SK-N-SH treated with all-trans-retinoic acid at 6 μM for 48 hours (cell line): ENCODE results near the gene RPS24.

Source experiments
- ATAC-seq: fragments of 200-7000 bp; cut with Tn5 transposase; 3 replicates; pipeline ENCODE4 v1.9.1; 2020; ENCODE audit warnings: mild to moderate bottlenecking, moderate library complexity
- ARNTL ChIP-seq: fragments of 450-650 bp; formaldehyde crosslinking; IDR thresholded peaks from 2 replicates; pipeline ENCODE4 v1.5.0; 2020; ENCODE audit warnings: low read depth, mild to moderate bottlenecking, moderate library complexity, borderline replicate concordance
- BACH2 ChIP-seq: fragments of 250-450 bp; sonication (Bioruptor Pico); IDR thresholded peaks from 2 replicates; pipeline ENCODE4 v1.9.0; 2021; ENCODE audit warnings: mild to moderate bottlenecking, borderline replicate concordance
- CSDC2 ChIP-seq: fragments of 250-450 bp; sonication (Bioruptor Pico); IDR thresholded peaks from 2 replicates; pipeline ENCODE4 v1.5.0; 2020; ENCODE audit warnings: mild to moderate bottlenecking, moderate library complexity
- ESRRG ChIP-seq: fragments of 250-450 bp; sonication (Bioruptor Pico); IDR thresholded peaks from 2 replicates; pipeline ENCODE4 v1.6.1; 2021; ENCODE audit warnings: mild to moderate bottlenecking
- GLIS3 ChIP-seq: fragments of 250-450 bp; sonication (Bioruptor Pico); IDR thresholded peaks from 2 replicates; pipeline ENCODE4 v1.5.0; 2020; ENCODE audit warnings: mild to moderate bottlenecking, moderate library complexity
- ISL1 ChIP-seq: fragments of 250-450 bp; sonication (Bioruptor Pico); IDR thresholded peaks from 2 replicates; pipeline ENCODE4 v2.1.2; 2022; ENCODE audit warnings: mild to moderate bottlenecking, moderate library complexity
- OSR1 ChIP-seq: fragments of 250-450 bp; sonication (Bioruptor Pico); IDR thresholded peaks from 2 replicates; pipeline ENCODE4 v1.8.0; 2022; ENCODE audit warnings: moderate library complexity, mild to moderate bottlenecking, inconsistent platforms
- PPARA ChIP-seq: fragments of 250-450 bp; sonication (Bioruptor Pico); IDR thresholded peaks from 2 replicates; pipeline ENCODE4 v1.5.0; 2020; ENCODE audit warnings: mild to moderate bottlenecking, borderline replicate concordance
- RARB ChIP-seq: fragments of 250-450 bp; sonication (Bioruptor Pico); IDR thresholded peaks from 2 replicates; pipeline ENCODE4 v1.8.0; 2021; ENCODE audit warnings: mild to moderate bottlenecking, moderate library complexity
- SNAI2 ChIP-seq: fragments of 250-450 bp; sonication (Bioruptor Pico); IDR thresholded peaks from 2 replicates; pipeline ENCODE4 v1.5.0; 2020; ENCODE audit warnings: mild to moderate bottlenecking, moderate library complexity
- TCF4 ChIP-seq: fragments of 250-450 bp; sonication (Bioruptor Pico); IDR thresholded peaks from 2 replicates; pipeline ENCODE4 v1.8.0; 2021; ENCODE audit warnings: mild to moderate bottlenecking, moderate library complexity, borderline replicate concordance
- ZC3H10 ChIP-seq: fragments of 250-450 bp; sonication (Bioruptor Pico); IDR thresholded peaks from 2 replicates; pipeline ENCODE4 v1.5.1; 2021; ENCODE audit warnings: mild to moderate bottlenecking, moderate library complexity
- ZFP3 ChIP-seq: fragments of 250-450 bp; sonication (Bioruptor Pico); IDR thresholded peaks from 2 replicates; pipeline ENCODE4 v1.5.0; 2020; ENCODE audit warnings: mild to moderate bottlenecking, moderate library complexity
- ZFP30 ChIP-seq: fragments of 450-650 bp; formaldehyde crosslinking; IDR thresholded peaks from 2 replicates; pipeline ENCODE4 v1.5.0; 2022; ENCODE audit warnings: mild to moderate bottlenecking, moderate library complexity
- ZNF565 ChIP-seq: fragments of 450-650 bp; formaldehyde crosslinking; conservative IDR thresholded peaks from 2 replicates; pipeline ENCODE4 v1.5.0; 2020; ENCODE audit warnings: low read depth, mild to moderate bottlenecking, moderate library complexity
- ZNF70 ChIP-seq: fragments of 450-650 bp; formaldehyde crosslinking; IDR thresholded peaks from 2 replicates; pipeline ENCODE4 v1.5.0; 2020; ENCODE audit warnings: mild to moderate bottlenecking, moderate library complexity
- ZNF8 ChIP-seq: fragments of 450-650 bp; formaldehyde crosslinking; IDR thresholded peaks from 2 replicates; pipeline ENCODE4 v1.5.0; 2020; ENCODE audit warnings: mild to moderate bottlenecking, moderate library complexity
- TF ChIP-seq, protein P1 (sequence below): fragments of 250-450 bp; sonication (Bioruptor Pico); IDR thresholded peaks from 2 replicates; pipeline ENCODE4 v1.5.0; 2020; ENCODE audit warnings: mild to moderate bottlenecking, moderate library complexity
- TF ChIP-seq, protein P2 (sequence below): fragments of 250-450 bp; sonication (Bioruptor Pico); IDR thresholded peaks from 2 replicates; pipeline ENCODE4 v1.5.1; 2020; ENCODE audit warnings: low read depth, mild to moderate bottlenecking, moderate library complexity
- TF ChIP-seq, protein P3 (sequence below): fragments of 250-450 bp; sonication (Bioruptor Pico); IDR thresholded peaks from 2 replicates; pipeline ENCODE4 v1.5.1; 2021; ENCODE audit warnings: mild to moderate bottlenecking, moderate library complexity
- TF ChIP-seq, protein P4 (sequence below): fragments of 250-450 bp; sonication (Bioruptor Pico); IDR thresholded peaks from 2 replicates; pipeline ENCODE4 v1.8.0; 2021; ENCODE audit warnings: low read depth, mild to moderate bottlenecking, moderate library complexity, borderline replicate concordance
- TF ChIP-seq, protein P5 (sequence below): fragments of 250-450 bp; sonication (Bioruptor Pico); IDR thresholded peaks from 2 replicates; pipeline ENCODE4 v1.8.0; 2020; ENCODE audit warnings: mild to moderate bottlenecking, moderate library complexity, borderline replicate concordance

The RPS24 gene

DNA sequence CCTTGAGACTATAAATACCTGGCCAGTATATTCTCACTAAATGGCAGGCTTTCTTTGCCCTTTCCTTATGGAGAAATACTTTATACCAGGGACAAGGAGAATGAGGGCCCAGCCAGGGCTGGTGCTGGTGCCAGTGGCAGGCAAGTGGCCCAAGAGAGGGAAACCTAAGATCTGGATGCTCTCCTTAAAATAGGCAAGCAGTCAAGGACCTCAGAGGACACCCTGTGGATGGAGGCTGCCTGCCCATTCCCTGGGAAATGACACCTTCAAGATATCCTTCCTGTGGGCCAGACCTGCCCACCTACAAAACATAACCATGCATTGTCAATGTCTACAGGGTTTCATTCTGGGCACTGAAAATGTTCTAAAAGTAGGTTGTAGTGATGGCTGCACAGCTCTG lies 33.5 kb upstream of the RPS24 start:
- no peak for TF ChIP-seq ZNF70 (CRISPR knock-in tag)
- no peak for TF ChIP-seq OSR1
- no peak for TF ChIP-seq BACH2
- TF ChIP-seq GLIS3, result no peak
- no peak for TF ChIP-seq ZNF565
- no peak for TF ChIP-seq ZC3H10
- TF ChIP-seq RARB (CRISPR knock-in tag), result no peak
- TF ChIP-seq SNAI2 (CRISPR knock-in tag), result no peak
- no peak for TF ChIP-seq ZFP3
- TF ChIP-seq, protein P1, sequence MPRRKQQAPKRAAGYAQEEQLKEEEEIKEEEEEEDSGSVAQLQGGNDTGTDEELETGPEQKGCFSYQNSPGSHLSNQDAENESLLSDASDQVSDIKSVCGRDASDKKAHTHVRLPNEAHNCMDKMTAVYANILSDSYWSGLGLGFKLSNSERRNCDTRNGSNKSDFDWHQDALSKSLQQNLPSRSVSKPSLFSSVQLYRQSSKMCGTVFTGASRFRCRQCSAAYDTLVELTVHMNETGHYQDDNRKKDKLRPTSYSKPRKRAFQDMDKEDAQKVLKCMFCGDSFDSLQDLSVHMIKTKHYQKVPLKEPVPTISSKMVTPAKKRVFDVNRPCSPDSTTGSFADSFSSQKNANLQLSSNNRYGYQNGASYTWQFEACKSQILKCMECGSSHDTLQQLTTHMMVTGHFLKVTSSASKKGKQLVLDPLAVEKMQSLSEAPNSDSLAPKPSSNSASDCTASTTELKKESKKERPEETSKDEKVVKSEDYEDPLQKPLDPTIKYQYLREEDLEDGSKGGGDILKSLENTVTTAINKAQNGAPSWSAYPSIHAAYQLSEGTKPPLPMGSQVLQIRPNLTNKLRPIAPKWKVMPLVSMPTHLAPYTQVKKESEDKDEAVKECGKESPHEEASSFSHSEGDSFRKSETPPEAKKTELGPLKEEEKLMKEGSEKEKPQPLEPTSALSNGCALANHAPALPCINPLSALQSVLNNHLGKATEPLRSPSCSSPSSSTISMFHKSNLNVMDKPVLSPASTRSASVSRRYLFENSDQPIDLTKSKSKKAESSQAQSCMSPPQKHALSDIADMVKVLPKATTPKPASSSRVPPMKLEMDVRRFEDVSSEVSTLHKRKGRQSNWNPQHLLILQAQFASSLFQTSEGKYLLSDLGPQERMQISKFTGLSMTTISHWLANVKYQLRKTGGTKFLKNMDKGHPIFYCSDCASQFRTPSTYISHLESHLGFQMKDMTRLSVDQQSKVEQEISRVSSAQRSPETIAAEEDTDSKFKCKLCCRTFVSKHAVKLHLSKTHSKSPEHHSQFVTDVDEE (CRISPR knock-in tag), result no peak
- TF ChIP-seq CSDC2 (CRISPR knock-in tag), result no peak
- TF ChIP-seq, protein P2, sequence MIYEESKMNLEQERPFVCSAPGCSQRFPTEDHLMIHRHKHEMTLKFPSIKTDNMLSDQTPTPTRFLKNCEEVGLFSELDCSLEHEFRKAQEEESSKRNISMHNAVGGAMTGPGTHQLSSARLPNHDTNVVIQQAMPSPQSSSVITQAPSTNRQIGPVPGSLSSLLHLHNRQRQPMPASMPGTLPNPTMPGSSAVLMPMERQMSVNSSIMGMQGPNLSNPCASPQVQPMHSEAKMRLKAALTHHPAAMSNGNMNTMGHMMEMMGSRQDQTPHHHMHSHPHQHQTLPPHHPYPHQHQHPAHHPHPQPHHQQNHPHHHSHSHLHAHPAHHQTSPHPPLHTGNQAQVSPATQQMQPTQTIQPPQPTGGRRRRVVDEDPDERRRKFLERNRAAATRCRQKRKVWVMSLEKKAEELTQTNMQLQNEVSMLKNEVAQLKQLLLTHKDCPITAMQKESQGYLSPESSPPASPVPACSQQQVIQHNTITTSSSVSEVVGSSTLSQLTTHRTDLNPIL (CRISPR knock-in tag), result no peak
- no peak for TF ChIP-seq ZNF8
- TF ChIP-seq TCF4 (CRISPR knock-in tag), result no peak
- no peak for TF ChIP-seq ISL1 (CRISPR knock-in tag)
- TF ChIP-seq ARNTL (CRISPR knock-in tag), result no peak
- TF ChIP-seq ZFP30, result no peak
- no peak for TF ChIP-seq PPARA (CRISPR knock-in tag)
- TF ChIP-seq, protein P3, sequence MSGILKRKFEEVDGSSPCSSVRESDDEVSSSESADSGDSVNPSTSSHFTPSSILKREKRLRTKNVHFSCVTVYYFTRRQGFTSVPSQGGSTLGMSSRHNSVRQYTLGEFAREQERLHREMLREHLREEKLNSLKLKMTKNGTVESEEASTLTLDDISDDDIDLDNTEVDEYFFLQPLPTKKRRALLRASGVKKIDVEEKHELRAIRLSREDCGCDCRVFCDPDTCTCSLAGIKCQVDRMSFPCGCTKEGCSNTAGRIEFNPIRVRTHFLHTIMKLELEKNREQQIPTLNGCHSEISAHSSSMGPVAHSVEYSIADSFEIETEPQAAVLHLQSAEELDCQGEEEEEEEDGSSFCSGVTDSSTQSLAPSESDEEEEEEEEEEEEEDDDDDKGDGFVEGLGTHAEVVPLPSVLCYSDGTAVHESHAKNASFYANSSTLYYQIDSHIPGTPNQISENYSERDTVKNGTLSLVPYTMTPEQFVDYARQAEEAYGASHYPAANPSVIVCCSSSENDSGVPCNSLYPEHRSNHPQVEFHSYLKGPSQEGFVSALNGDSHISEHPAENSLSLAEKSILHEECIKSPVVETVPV, result no peak
- TF ChIP-seq, all 23 proteins: peak for 0
- ATAC-seq, result no peak

DNA sequence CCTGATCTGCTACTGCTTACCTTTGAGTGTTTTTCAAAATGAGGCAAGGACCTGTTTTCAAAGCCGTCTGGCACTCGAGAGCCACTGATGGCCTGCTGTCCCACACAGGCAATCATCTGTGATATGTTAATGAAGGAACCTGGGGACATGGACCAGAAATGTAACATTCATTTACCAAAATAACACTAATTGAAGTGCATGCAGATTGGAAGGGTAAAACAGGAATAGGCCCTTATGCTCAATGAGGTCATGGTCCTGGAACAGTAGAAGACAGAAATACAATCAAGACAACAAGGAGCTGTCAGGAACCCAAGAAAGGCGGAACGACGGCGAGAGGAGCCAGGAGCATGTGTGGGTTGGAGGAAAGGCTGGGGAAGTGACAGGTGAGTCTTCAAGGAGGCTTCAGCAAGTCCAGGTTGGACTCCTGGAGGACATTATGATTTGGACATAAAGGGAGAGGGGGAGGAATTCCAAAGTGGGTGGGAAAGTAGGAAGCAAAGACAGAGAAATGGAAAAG lies 32.6 kb upstream of the RPS24 start:
- ATAC-seq, result no peak
- no peak for TF ChIP-seq ZFP3
- no peak for TF ChIP-seq ESRRG (CRISPR knock-in tag)
- TF ChIP-seq, protein P3, result no peak
- no peak for TF ChIP-seq ZFP30
- TF ChIP-seq, protein P1 (CRISPR knock-in tag), result no peak
- TF ChIP-seq TCF4 (CRISPR knock-in tag), result no peak
- no peak for TF ChIP-seq OSR1
- no peak for TF ChIP-seq GLIS3
- TF ChIP-seq, protein P2 (CRISPR knock-in tag), result no peak
- TF ChIP-seq ZNF70 (CRISPR knock-in tag), result no peak
- no peak for TF ChIP-seq CSDC2 (CRISPR knock-in tag)
- TF ChIP-seq RARB (CRISPR knock-in tag), result no peak
- TF ChIP-seq, protein P4, sequence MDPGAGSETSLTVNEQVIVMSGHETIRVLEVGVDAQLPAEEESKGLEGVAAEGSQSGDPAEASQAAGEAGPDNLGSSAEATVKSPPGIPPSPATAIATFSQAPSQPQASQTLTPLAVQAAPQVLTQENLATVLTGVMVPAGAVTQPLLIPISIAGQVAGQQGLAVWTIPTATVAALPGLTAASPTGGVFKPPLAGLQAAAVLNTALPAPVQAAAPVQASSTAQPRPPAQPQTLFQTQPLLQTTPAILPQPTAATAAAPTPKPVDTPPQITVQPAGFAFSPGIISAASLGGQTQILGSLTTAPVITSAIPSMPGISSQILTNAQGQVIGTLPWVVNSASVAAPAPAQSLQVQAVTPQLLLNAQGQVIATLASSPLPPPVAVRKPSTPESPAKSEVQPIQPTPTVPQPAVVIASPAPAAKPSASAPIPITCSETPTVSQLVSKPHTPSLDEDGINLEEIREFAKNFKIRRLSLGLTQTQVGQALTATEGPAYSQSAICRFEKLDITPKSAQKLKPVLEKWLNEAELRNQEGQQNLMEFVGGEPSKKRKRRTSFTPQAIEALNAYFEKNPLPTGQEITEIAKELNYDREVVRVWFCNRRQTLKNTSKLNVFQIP (CRISPR knock-in tag), result no peak
- TF ChIP-seq, protein P5, sequence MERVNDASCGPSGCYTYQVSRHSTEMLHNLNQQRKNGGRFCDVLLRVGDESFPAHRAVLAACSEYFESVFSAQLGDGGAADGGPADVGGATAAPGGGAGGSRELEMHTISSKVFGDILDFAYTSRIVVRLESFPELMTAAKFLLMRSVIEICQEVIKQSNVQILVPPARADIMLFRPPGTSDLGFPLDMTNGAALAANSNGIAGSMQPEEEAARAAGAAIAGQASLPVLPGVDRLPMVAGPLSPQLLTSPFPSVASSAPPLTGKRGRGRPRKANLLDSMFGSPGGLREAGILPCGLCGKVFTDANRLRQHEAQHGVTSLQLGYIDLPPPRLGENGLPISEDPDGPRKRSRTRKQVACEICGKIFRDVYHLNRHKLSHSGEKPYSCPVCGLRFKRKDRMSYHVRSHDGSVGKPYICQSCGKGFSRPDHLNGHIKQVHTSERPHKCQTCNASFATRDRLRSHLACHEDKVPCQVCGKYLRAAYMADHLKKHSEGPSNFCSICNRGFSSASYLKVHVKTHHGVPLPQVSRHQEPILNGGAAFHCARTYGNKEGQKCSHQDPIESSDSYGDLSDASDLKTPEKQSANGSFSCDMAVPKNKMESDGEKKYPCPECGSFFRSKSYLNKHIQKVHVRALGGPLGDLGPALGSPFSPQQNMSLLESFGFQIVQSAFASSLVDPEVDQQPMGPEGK, result no peak
- TF ChIP-seq ZNF565, result no peak
